Neural cell (in vitro differentiated cells): ENCODE data around the gene MTHFD1L. TPM values are rescaled to one million over a fixed set of nuclear protein-coding genes. Genes with fewer than 3 reads are reported as not detected.

Source experiments
- H2AFZ ChIP-seq: fragments of 200-600, 300-800 bp; sonication (generic), shearing (Covaris generic); 2 replicates; pipeline ENCODE4 v1.6.0; 2014; ENCODE audit warnings: low read depth, mild to moderate bottlenecking, antibody characterized with exemption, low read length, moderate library complexity
- H3F3A ChIP-seq: fragments of 200-600 bp; shearing (Covaris generic); 2 replicates; pipeline ENCODE4 v1.6.1; 2016; ENCODE audit warnings: mild to moderate bottlenecking, moderate library complexity, mixed read lengths, antibody characterized with exemption, low read length; ENCODE audit not compliant: insufficient read depth, poor library complexity, severe bottlenecking
- H3K27ac ChIP-seq: fragments of 200-600, 300-800 bp; sonication (generic), shearing (Covaris generic); 2 replicates; pipeline ENCODE4 v1.5.1; 2014; ENCODE audit warnings: mild to moderate bottlenecking, low read length, moderate library complexity
- H3K27me3 ChIP-seq: fragments of 300-800, 200-600 bp; sonication (generic), shearing (Covaris generic); 2 replicates; pipeline ENCODE4 v1.6.0; 2014; ENCODE audit warnings: mild to moderate bottlenecking, low read depth, low read length, moderate library complexity; ENCODE audit not compliant: insufficient read depth
- H3K36me3 ChIP-seq: fragments of 300-800, 200-600 bp; sonication (generic), shearing (Covaris generic); 2 replicates; pipeline ENCODE4 v1.5.1; 2014; ENCODE audit warnings: mild to moderate bottlenecking, antibody characterized with exemption, low read length, moderate library complexity; ENCODE audit not compliant: insufficient read depth
- H3K4me2 ChIP-seq: fragments of 300-800, 200-600 bp; sonication (generic), shearing (Covaris generic); 2 replicates; pipeline ENCODE4 v1.6.0; 2014; ENCODE audit warnings: mild to moderate bottlenecking, low read length
- H3K4me3 ChIP-seq: fragments of 300-800, 200-600 bp; sonication (generic), shearing (Covaris generic); 2 replicates; pipeline ENCODE4 v1.5.1; 2014; ENCODE audit warnings: mild to moderate bottlenecking, low read length, moderate library complexity
- H3K79me2 ChIP-seq: fragments of 200-600 bp; shearing (Covaris generic); replicated peaks from 2 replicates; pipeline ENCODE4 v1.6.0; 2014; ENCODE audit warnings: mild to moderate bottlenecking, low read length, moderate library complexity; ENCODE audit not compliant: insufficient read depth
- H3K9ac ChIP-seq: fragments of 300-800, 200-600 bp; sonication (generic), shearing (Covaris generic); 2 replicates; pipeline ENCODE4 v1.6.1; 2016; ENCODE audit warnings: mild to moderate bottlenecking, low read length, mixed read lengths
- H3K9me2 ChIP-seq: fragments of 200-600 bp; shearing (Covaris generic); 2 replicates; pipeline ENCODE4 v1.6.1; 2016; ENCODE audit warnings: mild to moderate bottlenecking, low read length, mixed read lengths; ENCODE audit not compliant: insufficient read depth
- H3K9me3 ChIP-seq: fragments of 200-600, 300-800 bp; sonication (generic), shearing (Covaris generic); 2 replicates; pipeline ENCODE4 v1.6.1; 2016; ENCODE audit warnings: mild to moderate bottlenecking, mixed run types, low read length, moderate library complexity, mixed read lengths
- H4K20me1 ChIP-seq: fragments of 200-600 bp; shearing (Covaris generic); 2 replicates; pipeline ENCODE4 v1.6.1; 2016; ENCODE audit warnings: mild to moderate bottlenecking, mixed run types; ENCODE audit not compliant: insufficient read depth
- CTCF ChIP-seq: fragments of 450-650 bp; IDR thresholded peaks from 2 replicates; pipeline ENCODE4 v1.5.1; 2014; ENCODE audit warnings: antibody characterized with exemption, mild to moderate bottlenecking, moderate library complexity; ENCODE audit not compliant: poor library complexity, severe bottlenecking
- EP300 ChIP-seq: fragments of 450-650 bp; conservative IDR thresholded peaks from 2 replicates; pipeline ENCODE4 v1.6.1; 2014; ENCODE audit warnings: antibody characterized with exemption, mild to moderate bottlenecking, moderate library complexity; ENCODE audit not compliant: poor library complexity, severe bottlenecking
- EZH2 ChIP-seq: fragments of 200-600, 300-800 bp; shearing (Covaris generic), sonication (generic); IDR thresholded peaks from 2 replicates; pipeline ENCODE4 v1.6.1; 2014; ENCODE audit warnings: antibody characterized with exemption, low read length, borderline replicate concordance, mild to moderate bottlenecking; ENCODE audit not compliant: insufficient read depth, poor library complexity, severe bottlenecking
- MXI1 ChIP-seq: fragments of 450-650 bp; conservative IDR thresholded peaks from 2 replicates; pipeline ENCODE4 v1.6.1; 2014; ENCODE audit warnings: antibody characterized with exemption, mild to moderate bottlenecking; ENCODE audit not compliant: poor library complexity, severe bottlenecking
- POLR2AphosphoS5 ChIP-seq: IDR thresholded peaks from 2 replicates; pipeline ENCODE4 v1.6.1; 2012
- RAD21 ChIP-seq: fragments of 450-650 bp; conservative IDR thresholded peaks from 2 replicates; pipeline ENCODE4 v1.6.1; 2014; ENCODE audit warnings: antibody characterized with exemption, mild to moderate bottlenecking, moderate library complexity
- SMC3 ChIP-seq: fragments of 450-650 bp; conservative IDR thresholded peaks from 2 replicates; pipeline ENCODE4 v1.6.1; 2014; ENCODE audit warnings: antibody characterized with exemption, mild to moderate bottlenecking, moderate library complexity; ENCODE audit not compliant: poor library complexity
- TAF1 ChIP-seq: IDR thresholded peaks from 2 replicates; pipeline ENCODE4 v1.6.1; 2012; ENCODE audit warnings: low read depth
- polyA plus RNA-seq: library from polyadenylated mRNA; depleted of rRNA; stranded (reverse); fragments of >200 nt; gene quantifications from 2 replicates; pipeline ENCODE4 v1.2.3, GENCODE V29; 2014
- TF ChIP-seq, protein P1 (sequence below): IDR thresholded peaks from 2 replicates; pipeline ENCODE4 v1.6.1; 2012; ENCODE audit warnings: borderline replicate concordance

Gene MTHFD1L
- polyA plus RNA-seq, 1 donor from 2014 or later: 6.3 TPM

DNA sequence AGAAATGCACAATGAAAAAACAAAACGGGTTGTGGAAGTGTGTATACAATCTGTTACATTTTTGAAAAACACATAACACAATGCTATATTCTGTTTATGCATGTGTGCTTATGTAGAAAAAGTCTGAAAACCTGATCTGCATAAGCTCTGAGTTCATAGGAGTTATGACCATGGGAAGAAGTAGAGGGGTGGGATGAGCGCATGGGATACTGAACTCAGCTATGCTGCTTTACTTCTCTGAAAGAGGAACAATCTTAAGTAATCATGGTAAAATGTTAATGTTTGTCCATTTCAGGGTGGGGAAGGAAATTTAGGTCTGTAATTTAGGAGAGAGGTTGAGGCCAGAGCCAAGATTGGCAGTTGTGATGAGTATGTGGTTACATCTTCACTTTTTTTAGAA, 126.8 kb downstream of the MTHFD1L start:
- Histone ChIP-seq H4K20me1 (no peaks in the 10 kb centered on the region), H3K9me2 (no peaks in the 10 kb centered on the region), H3K4me3 (no peak overlapping the region), H3K36me3 (no peaks in the 10 kb centered on the region), H3K4me2 (no peak overlapping the region), H3K9ac (no peak overlapping the region), H3K27ac (no peak overlapping the region), H2AFZ (no peak overlapping the region), H3K27me3 (no peaks in the 10 kb centered on the region), H3K79me2 (no peaks in the 10 kb centered on the region), H3F3A (no peaks in the 10 kb centered on the region), H3K9me3 (no peaks in the 10 kb centered on the region)
- TF ChIP-seq POLR2AphosphoS5: no peak
- no peak for TF ChIP-seq MXI1
- TF ChIP-seq EZH2: no peak
- no peak for TF ChIP-seq CTCF
- TF ChIP-seq EP300: no peak
- no peak for TF ChIP-seq TAF1
- TF ChIP-seq, protein P1, sequence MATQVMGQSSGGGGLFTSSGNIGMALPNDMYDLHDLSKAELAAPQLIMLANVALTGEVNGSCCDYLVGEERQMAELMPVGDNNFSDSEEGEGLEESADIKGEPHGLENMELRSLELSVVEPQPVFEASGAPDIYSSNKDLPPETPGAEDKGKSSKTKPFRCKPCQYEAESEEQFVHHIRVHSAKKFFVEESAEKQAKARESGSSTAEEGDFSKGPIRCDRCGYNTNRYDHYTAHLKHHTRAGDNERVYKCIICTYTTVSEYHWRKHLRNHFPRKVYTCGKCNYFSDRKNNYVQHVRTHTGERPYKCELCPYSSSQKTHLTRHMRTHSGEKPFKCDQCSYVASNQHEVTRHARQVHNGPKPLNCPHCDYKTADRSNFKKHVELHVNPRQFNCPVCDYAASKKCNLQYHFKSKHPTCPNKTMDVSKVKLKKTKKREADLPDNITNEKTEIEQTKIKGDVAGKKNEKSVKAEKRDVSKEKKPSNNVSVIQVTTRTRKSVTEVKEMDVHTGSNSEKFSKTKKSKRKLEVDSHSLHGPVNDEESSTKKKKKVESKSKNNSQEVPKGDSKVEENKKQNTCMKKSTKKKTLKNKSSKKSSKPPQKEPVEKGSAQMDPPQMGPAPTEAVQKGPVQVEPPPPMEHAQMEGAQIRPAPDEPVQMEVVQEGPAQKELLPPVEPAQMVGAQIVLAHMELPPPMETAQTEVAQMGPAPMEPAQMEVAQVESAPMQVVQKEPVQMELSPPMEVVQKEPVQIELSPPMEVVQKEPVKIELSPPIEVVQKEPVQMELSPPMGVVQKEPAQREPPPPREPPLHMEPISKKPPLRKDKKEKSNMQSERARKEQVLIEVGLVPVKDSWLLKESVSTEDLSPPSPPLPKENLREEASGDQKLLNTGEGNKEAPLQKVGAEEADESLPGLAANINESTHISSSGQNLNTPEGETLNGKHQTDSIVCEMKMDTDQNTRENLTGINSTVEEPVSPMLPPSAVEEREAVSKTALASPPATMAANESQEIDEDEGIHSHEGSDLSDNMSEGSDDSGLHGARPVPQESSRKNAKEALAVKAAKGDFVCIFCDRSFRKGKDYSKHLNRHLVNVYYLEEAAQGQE: no peak
- TF ChIP-seq RAD21: no peak
- no peak for TF ChIP-seq SMC3

DNA sequence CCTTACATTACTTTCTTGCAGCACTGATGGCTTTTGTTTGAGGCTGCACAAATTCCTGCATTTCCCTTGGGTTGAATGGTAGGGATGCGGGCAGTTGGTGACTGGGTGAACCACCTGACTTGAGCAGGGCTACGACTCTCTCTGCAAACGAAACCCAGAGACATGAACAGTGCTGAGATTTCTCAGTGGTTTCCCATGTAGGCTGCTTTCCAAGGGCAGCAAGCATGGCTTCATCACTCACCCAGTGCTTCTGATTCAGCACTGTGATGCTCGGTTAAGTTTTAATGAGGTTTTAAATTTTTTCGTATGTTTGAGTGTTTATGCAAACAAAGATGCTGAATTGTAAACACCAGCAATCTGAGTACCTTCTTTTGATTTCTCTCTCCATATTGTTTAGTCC, 127.2 kb downstream of the MTHFD1L start:
- Histone ChIP-seq H2AFZ (no peak overlapping the region), H3K27ac (no peak overlapping the region), H3K4me2 (no peak overlapping the region), H3K79me2 (no peaks in the 10 kb centered on the region), H3K9ac (no peak overlapping the region), H3K9me3 (no peaks in the 10 kb centered on the region), H3F3A (no peaks in the 10 kb centered on the region), H3K4me3 (no peak overlapping the region), H3K36me3 (no peaks in the 10 kb centered on the region), H3K9me2 (no peaks in the 10 kb centered on the region), H4K20me1 (no peaks in the 10 kb centered on the region), H3K27me3 (no peaks in the 10 kb centered on the region)
- TF ChIP-seq SMC3 (no peak), RAD21 (no peak), MXI1 (no peak), EZH2 (no peak), CTCF (no peak), TAF1 (no peak), POLR2AphosphoS5 (no peak), EP300 (no peak)
- TF ChIP-seq, protein P1: no peak
